RWPE2 (cell line): ENCODE measurements around the gene NT5C3A.
"Not testable (repeated sequence)": the region's sequence is repeated elsewhere in the genome, so short reads cannot be mapped to it uniquely, and the experiment has no call there.

Experiments used
- ATAC-seq: fragments of 200-7000 bp; cut with Tn5 transposase; 3 replicates; pipeline ENCODE4 v1.9.1; 2021; ENCODE audit warnings: low read depth
- DNase-seq: peaks from one replicate; pipeline ENCODE4 v3.0.0-alpha.2; 2020; ENCODE audit warnings: low spot score
- H3K27ac ChIP-seq: fragments of 450-650 bp; 2 replicates; pipeline ENCODE4 v1.5.1; 2017; ENCODE audit warnings: mild to moderate bottlenecking; ENCODE audit not compliant: poor library complexity, severe bottlenecking
- H3K27me3 ChIP-seq: fragments of 250-450 bp; sonication (Bioruptor Pico); 2 replicates; pipeline ENCODE4 v1.5.1; 2021; ENCODE audit warnings: mild to moderate bottlenecking, moderate library complexity; ENCODE audit not compliant: insufficient read depth, poor library complexity, severe bottlenecking
- H3K36me3 ChIP-seq: fragments of 250-450 bp; sonication (Bioruptor Pico); 2 replicates; pipeline ENCODE4 v1.5.1; 2020; ENCODE audit warnings: low read depth, mild to moderate bottlenecking, moderate library complexity
- H3K4me1 ChIP-seq: fragments of 250-450 bp; sonication (Bioruptor Pico); 2 replicates; pipeline ENCODE4 v1.5.1; 2021; ENCODE audit warnings: mild to moderate bottlenecking, moderate library complexity; ENCODE audit not compliant: insufficient read depth, poor library complexity, severe bottlenecking
- H3K4me3 ChIP-seq: fragments of 250-450 bp; sonication (Bioruptor Pico); 2 replicates; pipeline ENCODE4 v1.5.1; 2021; ENCODE audit warnings: mild to moderate bottlenecking, moderate library complexity; ENCODE audit not compliant: severe bottlenecking
- H3K9me3 ChIP-seq: fragments of 250-450 bp; sonication (Bioruptor Pico); 2 replicates; pipeline ENCODE4 v1.5.1; 2021; ENCODE audit warnings: mild to moderate bottlenecking, moderate library complexity; ENCODE audit not compliant: severe bottlenecking
- TF ChIP-seq, protein P1 (sequence below): fragments of 450-650 bp; IDR thresholded peaks from one replicate; pipeline ENCODE4 v1.5.1; 2017; ENCODE audit warnings: mild to moderate bottlenecking, moderate library complexity; ENCODE audit not compliant: poor library complexity, severe bottlenecking

Gene NT5C3A

DNA sequence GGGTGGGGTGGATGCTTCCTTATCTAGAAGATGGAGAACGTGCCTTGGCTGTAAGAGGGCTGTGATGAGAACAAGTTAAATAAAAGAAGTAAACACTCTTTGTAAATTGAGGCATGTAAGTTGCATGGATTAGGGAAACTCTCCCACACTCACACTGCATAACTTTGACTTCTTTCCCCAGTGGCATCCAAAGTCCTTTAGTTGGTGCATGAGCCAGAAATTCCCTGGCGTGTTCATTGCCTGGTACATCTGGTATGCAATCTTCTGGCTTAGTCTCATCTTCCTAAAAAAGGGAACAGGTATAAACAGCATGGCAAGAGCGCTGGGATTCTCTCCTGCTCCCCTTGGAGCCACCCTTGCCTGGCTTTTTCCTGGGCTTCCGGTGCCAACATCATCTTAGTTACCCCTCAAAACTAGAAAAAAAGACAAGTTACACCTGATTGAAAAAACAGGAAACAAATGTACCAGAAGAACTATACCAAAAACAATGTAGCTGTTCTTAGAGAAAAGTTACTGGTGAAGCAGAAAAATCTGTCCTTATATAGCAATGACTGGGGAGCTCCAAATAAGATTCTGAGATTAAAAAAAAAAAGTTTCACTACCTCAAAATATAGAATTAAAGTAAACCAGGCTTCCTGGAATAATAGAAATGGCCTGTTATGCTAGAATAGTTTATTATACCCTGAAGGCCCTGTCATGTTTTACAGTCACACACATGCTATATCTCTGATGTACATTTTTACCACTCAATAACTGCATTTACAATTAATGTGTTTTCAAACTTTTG lies 36.8 kb upstream of the NT5C3A start:
- no peak for DNase-seq
- Histone ChIP-seq H3K9me3 (no peaks in the 10 kb centered on the region), H3K27ac (no peak overlapping the region), H3K36me3 (peaks cover 88% of the 10 kb centered on the region), H3K27me3 (no peaks in the 10 kb centered on the region), H3K4me1 (no peaks in the 10 kb centered on the region), H3K4me3 (no peak overlapping the region)
- no peak for ATAC-seq
- TF ChIP-seq, protein P1, sequence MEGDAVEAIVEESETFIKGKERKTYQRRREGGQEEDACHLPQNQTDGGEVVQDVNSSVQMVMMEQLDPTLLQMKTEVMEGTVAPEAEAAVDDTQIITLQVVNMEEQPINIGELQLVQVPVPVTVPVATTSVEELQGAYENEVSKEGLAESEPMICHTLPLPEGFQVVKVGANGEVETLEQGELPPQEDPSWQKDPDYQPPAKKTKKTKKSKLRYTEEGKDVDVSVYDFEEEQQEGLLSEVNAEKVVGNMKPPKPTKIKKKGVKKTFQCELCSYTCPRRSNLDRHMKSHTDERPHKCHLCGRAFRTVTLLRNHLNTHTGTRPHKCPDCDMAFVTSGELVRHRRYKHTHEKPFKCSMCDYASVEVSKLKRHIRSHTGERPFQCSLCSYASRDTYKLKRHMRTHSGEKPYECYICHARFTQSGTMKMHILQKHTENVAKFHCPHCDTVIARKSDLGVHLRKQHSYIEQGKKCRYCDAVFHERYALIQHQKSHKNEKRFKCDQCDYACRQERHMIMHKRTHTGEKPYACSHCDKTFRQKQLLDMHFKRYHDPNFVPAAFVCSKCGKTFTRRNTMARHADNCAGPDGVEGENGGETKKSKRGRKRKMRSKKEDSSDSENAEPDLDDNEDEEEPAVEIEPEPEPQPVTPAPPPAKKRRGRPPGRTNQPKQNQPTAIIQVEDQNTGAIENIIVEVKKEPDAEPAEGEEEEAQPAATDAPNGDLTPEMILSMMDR = no peak

DNA sequence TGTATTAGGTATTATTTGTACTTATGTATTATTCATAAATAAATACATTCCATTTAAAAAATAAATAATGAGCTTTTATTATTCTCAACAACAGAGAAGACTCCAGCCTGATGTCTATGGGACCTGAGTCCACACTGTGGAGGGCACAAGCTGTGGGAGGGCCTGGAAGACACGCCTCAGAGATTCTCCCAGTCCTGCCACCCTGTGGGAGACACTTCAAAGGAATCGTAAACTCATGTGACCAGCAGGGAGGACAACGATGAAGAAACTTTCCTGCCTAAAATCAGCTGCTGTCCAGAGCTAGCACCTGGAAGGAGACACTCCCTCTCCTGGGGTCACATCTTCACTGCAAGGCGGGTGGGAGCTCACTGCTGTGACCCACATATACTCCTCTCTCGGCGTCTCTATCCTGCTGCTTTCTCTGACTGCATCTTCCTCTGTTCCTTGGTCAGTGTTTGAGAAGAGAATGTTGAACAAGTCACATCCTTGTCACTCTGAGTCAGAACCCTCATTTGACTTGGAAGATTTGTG lies 32.2 kb upstream of the NT5C3A start:
- not testable (repeated sequence) for H3K4me3 ChIP-seq, DNase-seq, ATAC-seq, H3K27me3 ChIP-seq, H3K4me1 ChIP-seq, H3K9me3 ChIP-seq, H3K27ac ChIP-seq
- peaks cover 57% of the 10 kb centered on the region for H3K36me3 ChIP-seq

DNA sequence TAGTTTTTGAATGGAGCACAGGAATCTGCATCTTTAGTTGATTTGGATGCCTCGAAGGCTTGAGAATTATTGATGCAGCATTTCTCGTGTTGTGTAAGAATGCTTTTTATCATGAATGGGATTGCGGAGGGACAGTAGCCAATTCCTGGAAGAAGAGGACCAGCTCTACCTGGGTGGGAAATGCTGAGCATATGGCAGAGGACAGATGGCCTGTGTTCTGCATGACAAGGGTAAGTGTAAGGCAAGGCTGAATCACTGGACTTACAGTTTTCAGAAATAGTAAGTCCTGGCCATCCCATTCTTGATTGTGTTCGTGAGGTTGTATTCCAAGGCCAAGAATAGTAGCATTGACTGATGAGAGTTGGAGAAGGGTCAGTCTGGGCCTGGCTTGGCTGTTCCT lies 30.7 kb upstream of the NT5C3A start:
- H3K27ac ChIP-seq = no peak overlapping the region
- no peak overlapping the region for H3K4me3 ChIP-seq
- no peaks in the 10 kb centered on the region for H3K9me3 ChIP-seq
- DNase-seq (no peak), ATAC-seq (no peak)
- peaks cover 42% of the 10 kb centered on the region for H3K36me3 ChIP-seq
- H3K27me3 ChIP-seq = no peaks in the 10 kb centered on the region
- TF ChIP-seq, protein P1 = no peak
- H3K4me1 ChIP-seq = no peaks in the 10 kb centered on the region

DNA sequence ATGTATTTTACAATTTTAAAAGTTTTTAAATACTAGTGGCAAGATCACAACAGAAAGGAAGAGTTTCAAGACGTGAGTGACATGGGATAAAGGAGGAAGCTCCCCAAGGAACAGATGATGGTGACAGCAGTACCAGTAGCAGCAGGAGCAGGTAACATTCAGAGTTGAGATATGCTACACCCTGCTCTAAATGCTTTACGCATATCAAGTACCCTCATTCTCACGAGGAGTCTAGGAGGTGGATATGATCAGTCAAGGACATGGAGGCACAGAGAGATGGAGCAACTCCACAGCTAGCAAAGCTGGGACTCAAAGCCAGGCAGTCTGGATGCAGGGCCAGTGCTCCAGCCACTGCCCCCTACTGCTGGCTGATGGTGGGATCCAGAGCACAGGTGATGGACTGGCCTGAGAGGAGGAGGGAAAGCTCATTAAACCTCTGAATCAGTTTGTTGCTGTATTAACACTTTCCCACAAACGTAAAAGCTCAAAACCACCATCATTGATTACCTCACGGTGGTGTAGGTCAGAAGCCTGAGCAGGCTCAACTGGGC lies 29.1 kb upstream of the NT5C3A start:
- no peaks in the 10 kb centered on the region for H3K9me3 ChIP-seq
- peak overlapping the region; percentile 19 for H3K27ac ChIP-seq
- TF ChIP-seq, protein P1 = no peak
- no peak overlapping the region for H3K4me3 ChIP-seq
- H3K4me1 ChIP-seq = no peaks in the 10 kb centered on the region
- no peaks in the 10 kb centered on the region for H3K27me3 ChIP-seq
- no peak for ATAC-seq
- no peak for DNase-seq
- peaks cover 26% of the 10 kb centered on the region for H3K36me3 ChIP-seq

DNA sequence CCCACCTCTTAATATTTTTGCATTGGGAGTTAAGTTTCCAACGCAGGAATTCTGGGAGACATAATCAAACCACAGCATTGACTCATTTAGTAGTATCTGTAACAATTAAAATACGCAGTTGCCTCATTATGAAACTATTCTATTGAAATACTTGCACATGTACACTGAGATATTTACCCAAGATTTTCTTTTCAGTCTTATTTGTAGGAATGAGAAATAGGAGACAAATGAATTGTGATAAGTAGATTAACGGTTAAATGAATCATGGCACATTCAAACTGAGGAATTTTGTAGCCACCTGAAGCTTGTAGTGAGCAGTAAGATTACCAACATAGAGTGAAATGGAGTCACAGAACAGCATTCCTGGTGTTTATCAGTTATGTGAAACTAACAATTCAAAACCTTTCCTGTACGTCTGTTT lies 28.5 kb upstream of the NT5C3A start:
- peak overlapping the region; percentile 19 for H3K27ac ChIP-seq
- H3K36me3 ChIP-seq = peaks cover 20% of the 10 kb centered on the region
- no peaks in the 10 kb centered on the region for H3K9me3 ChIP-seq
- H3K4me3 ChIP-seq = no peak overlapping the region
- H3K4me1 ChIP-seq = no peaks in the 10 kb centered on the region
- H3K27me3 ChIP-seq = no peaks in the 10 kb centered on the region
- DNase-seq (no peak), ATAC-seq (peak; percentile 71)
- TF ChIP-seq, protein P1 = no peak
